ENCODE data around the gene COX7B. TPM values are rescaled to one million over a fixed set of nuclear protein-coding genes. Genes with fewer than 3 reads are reported as not detected.
"Not testable (repeated sequence)": the region's sequence is repeated elsewhere in the genome, so short reads cannot be mapped to it uniquely, and the experiment has no call there.

COX7B gene, protein sequence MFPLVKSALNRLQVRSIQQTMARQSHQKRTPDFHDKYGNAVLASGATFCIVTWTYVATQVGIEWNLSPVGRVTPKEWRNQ
- polyA plus RNA-seq = 1,000 to 10,000 TPM in 3 of 4 donors, 100 to 1,000 TPM in 1; 241 to 2,345 (median 1,480) TPM
- long read RNA-seq, donor 1, transcript COX7B-204 (3 exons, 505 nt) = minor isoform, 5 of 452 reads
- long read RNA-seq, donor 1, transcript COX7B-202 (2 exons, 685 nt) = minor isoform, 11 of 452 reads
- long read RNA-seq, donor 1, transcript COX7B-203 (3 exons, 2,471 nt) = major isoform, 381 of 452 reads
- long read RNA-seq, donor 1, partial matches to known transcripts = 32 of 452 reads
- long read RNA-seq, donor 1, other reads (novel, unspliced or antisense) = 22 of 452 reads
- long read RNA-seq, donor 2, transcript COX7B-203 (3 exons, 2,471 nt) = major isoform, 98 of 124 reads
- long read RNA-seq, donor 2, partial matches to known transcripts = 11 of 124 reads
- long read RNA-seq, donor 2, other reads (novel, unspliced or antisense) = 11 of 124 reads
- long read RNA-seq, donor 3, transcript COX7B-203 (3 exons, 2,471 nt) = major isoform, 107 of 143 reads
- long read RNA-seq, donor 3, transcript COX7B-204 (3 exons, 505 nt) = minor isoform, 5 of 143 reads
- long read RNA-seq, donor 3, partial matches to known transcripts = 24 of 143 reads
- long read RNA-seq, donor 3, other reads (novel, unspliced or antisense) = 5 of 143 reads
- long read RNA-seq, donor 4, transcript COX7B-203 (3 exons, 2,471 nt) = major isoform, 6 of 7 reads
- long read RNA-seq, donor 4, partial matches to known transcripts = 0 of 7 reads
- long read RNA-seq, donor 4, other reads (novel, unspliced or antisense) = 0 of 7 reads
- long read RNA-seq, donor 5, transcript COX7B-203 (3 exons, 2,471 nt) = major isoform, 28 of 45 reads
- long read RNA-seq, donor 5, partial matches to known transcripts = 16 of 45 reads
- long read RNA-seq, donor 5, other reads (novel, unspliced or antisense) = 0 of 45 reads
- long read RNA-seq, donor 6, transcript COX7B-203 (3 exons, 2,471 nt) = major isoform, 127 of 144 reads
- long read RNA-seq, donor 6, partial matches to known transcripts = 11 of 144 reads
- long read RNA-seq, donor 6, other reads (novel, unspliced or antisense) = 0 of 144 reads
- long read RNA-seq, donor 7, transcript COX7B-203 (3 exons, 2,471 nt) = major isoform, 966 of 1,200 reads
- long read RNA-seq, donor 7, transcript COX7B-204 (3 exons, 505 nt) = minor isoform, 11 of 1,200 reads
- long read RNA-seq, donor 7, transcript COX7B-202 (2 exons, 685 nt) = minor isoform, 10 of 1,200 reads
- long read RNA-seq, donor 7, partial matches to known transcripts = 126 of 1,200 reads
- long read RNA-seq, donor 7, other reads (novel, unspliced or antisense) = 85 of 1,200 reads
- long read RNA-seq, donor 8, transcript COX7B-203 (3 exons, 2,471 nt) = major isoform, 11 of 12 reads
- long read RNA-seq, donor 8, partial matches to known transcripts = 0 of 12 reads
- long read RNA-seq, donor 8, other reads (novel, unspliced or antisense) = 0 of 12 reads
- long read RNA-seq, donor 9, transcript COX7B-203 (3 exons, 2,471 nt) = major isoform, 41 of 42 reads
- long read RNA-seq, donor 9, partial matches to known transcripts = 0 of 42 reads
- long read RNA-seq, donor 9, other reads (novel, unspliced or antisense) = 0 of 42 reads
- long read RNA-seq, donor 10, transcript COX7B-203 (3 exons, 2,471 nt) = major isoform, 260 of 300 reads
- long read RNA-seq, donor 10, partial matches to known transcripts = 19 of 300 reads
- long read RNA-seq, donor 10, other reads (novel, unspliced or antisense) = 17 of 300 reads

DNA sequence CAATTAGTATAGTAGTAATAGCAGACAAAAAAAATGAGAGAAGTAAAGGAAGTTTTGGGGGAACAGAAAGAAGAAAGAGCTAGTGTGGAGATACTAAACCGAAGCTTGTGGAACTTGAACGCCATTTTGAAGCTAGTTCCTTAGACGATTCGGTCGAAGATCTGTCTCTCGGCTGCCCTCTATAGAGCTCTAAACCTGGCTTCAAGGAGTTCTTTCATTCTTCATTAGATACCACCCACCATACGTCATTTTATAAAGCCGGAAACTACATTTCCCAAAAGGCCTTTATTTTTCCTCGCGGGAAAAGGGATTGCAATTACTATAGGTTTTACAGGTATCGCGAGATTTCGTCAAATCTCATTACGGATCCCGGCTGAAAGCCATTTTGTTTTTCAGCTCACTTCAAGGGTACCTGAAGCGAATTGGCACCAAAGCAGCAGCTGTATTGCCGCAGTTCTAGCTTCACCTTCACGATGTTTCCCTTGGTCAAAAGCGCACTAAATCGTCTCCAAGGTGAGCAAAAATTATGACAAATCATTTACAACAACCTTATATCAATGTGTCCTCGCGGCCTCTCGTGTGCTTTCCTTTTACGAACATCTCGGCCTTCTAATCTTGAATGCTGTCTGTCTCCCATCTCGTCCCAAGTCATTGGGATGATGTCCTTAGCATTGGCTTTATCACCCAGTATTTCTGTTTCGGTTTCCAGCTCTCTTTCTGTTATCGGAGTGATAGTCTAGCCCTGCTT is at the start of gene COX7B:
Gene COX7B, plus strand, starts transcription at position 388 of the 748 bp plus-strand sequence. Its CDS starts 86 bp downstream, at position 474.
- Histone ChIP-seq H3K27me3 (ENCODE audit: control insufficient read depth in 3 of 3, insufficient read depth in 3 of 3, low read length in 3 of 3) (no peaks in the 10 kb centered on the region), H3K4me1 (ENCODE audit: control insufficient read depth in 3 of 3, insufficient read depth in 2 of 3, low read depth in 1 of 3, low read length in 2 of 3) (no peaks in the 10 kb centered on the region), H3K4me3 (ENCODE audit: low read depth in 1 of 3, low read length in 3 of 3) (peak within 1 kb of the TSS; percentile 13 to 84 (median 60)), H3K9me3 (ENCODE audit: control insufficient read depth in 2 of 2, insufficient read depth in 1 of 2, low read depth in 1 of 2, low read length in 1 of 2) (peaks cover 0 to 3% of the 10 kb centered on the region in 2 donors), H3K27ac (ENCODE audit: low read depth in 1 of 3, low read length in 2 of 3) (peak within 1 kb of the TSS; percentile 53 to 99 (median 98)), H3K36me3 (ENCODE audit: control insufficient read depth in 3 of 3, insufficient read depth in 2 of 3, low read depth in 1 of 3, low read length in 3 of 3) (peaks cover 0 to 8% (median 0%) of the 10 kb centered on the region in 3 donors)
- FAIRE-seq = peak; percentile 74
- 0 to 40% (median 11%) methylated on average over 28 of the region's 28 CpGs for WGBS, 3 donors
- DNase-seq = peak; percentile 94 to 95

DNA sequence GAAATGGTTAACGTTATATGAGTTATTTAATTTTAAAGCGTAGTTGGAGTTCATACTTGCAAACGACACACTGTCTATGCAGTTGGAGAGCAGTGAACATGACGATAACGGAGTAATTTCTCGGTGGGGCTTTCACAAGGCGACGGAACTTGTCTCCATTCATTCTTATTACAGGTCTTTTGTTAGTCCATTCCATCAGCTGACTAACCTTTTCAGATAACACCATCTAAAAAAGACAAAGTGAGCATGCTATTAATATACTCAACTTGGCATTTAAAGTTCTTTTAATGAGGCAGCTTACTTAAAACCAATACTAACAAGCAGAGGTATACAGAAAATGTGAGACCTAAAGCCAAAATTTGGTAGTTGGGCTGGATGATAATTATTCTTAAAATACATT is 23.9 kb upstream of the COX7B start:
- Histone ChIP-seq H3K9me3 (ENCODE audit: control insufficient read depth in 2 of 2, insufficient read depth in 1 of 2, low read depth in 1 of 2, low read length in 1 of 2) (no peaks in the 10 kb centered on the region), H3K27ac (ENCODE audit: low read depth in 1 of 3, low read length in 2 of 3) (no peak overlapping the region), H3K4me1 (ENCODE audit: control insufficient read depth in 3 of 3, insufficient read depth in 2 of 3, low read depth in 1 of 3, low read length in 2 of 3) (no peaks in the 10 kb centered on the region), H3K36me3 (ENCODE audit: control insufficient read depth in 3 of 3, insufficient read depth in 2 of 3, low read depth in 1 of 3, low read length in 3 of 3) (peaks cover 0 to 4% (median 0%) of the 10 kb centered on the region in 3 donors), H3K27me3 (ENCODE audit: control insufficient read depth in 3 of 3, insufficient read depth in 3 of 3, low read length in 3 of 3) (no peaks in the 10 kb centered on the region), H3K4me3 (ENCODE audit: low read depth in 1 of 3, low read length in 3 of 3) (no peak overlapping the region)
- FAIRE-seq (no peak), DNase-seq (no peak)
- WGBS, 3 donors = 93 to 98% (median 95%) methylated on average over 8 of the region's 8 CpGs

DNA sequence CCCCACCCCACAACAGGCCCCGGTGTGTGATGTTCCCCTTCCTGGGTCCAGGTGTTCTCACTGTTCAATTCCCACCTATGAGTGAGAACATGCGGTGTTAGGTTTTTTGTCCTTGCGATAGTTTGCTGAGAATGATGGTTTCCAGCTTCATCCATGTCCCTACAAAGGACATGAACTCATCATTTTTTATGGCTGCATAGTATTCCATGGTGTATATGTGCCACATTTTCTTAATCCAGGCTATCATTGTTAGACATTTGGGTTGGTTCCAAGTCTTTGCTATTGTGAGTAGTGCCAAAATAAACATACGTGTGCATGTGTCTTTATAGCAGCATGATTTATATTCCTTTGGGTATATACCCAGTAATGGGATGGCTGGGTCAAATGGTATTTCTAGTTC is 17.9 kb upstream of the COX7B start:
- H3K36me3 ChIP-seq (ENCODE audit: control insufficient read depth in 3 of 3, insufficient read depth in 2 of 3, low read depth in 1 of 3, low read length in 3 of 3); DNase-seq; H3K9me3 ChIP-seq (ENCODE audit: control insufficient read depth in 2 of 2, insufficient read depth in 1 of 2, low read depth in 1 of 2, low read length in 1 of 2); H3K4me3 ChIP-seq (ENCODE audit: low read depth in 1 of 3, low read length in 3 of 3); H3K4me1 ChIP-seq (ENCODE audit: control insufficient read depth in 3 of 3, insufficient read depth in 2 of 3, low read depth in 1 of 3, low read length in 2 of 3); H3K27me3 ChIP-seq (ENCODE audit: control insufficient read depth in 3 of 3, insufficient read depth in 3 of 3, low read length in 3 of 3); H3K27ac ChIP-seq (ENCODE audit: low read depth in 1 of 3, low read length in 2 of 3); FAIRE-seq: not testable (repeated sequence)
- 84 to 95% (median 86%) methylated on average over 3 to 4 of the region's 4 CpGs for WGBS, 3 donors

DNA sequence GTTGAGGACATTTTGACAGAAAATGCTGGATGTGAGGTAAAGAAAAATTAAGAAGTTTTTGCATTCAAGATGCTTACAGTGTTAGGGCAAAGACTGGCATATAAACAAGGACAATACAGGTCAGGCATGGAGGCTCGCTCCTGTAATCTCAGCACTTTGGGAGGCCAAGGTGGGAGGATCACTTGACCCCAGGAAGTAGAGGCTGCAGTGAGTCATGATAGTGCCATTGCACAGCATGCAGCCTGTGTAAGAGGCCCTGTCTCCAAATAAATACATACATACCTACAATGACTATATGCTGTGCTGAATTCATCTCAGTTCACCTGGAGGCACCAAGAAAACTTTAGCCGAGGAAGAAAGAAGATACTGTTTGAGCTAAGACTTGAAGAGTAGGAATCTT is 6.4 kb upstream of the COX7B start:
- Histone ChIP-seq H3K36me3 (ENCODE audit: control insufficient read depth in 3 of 3, insufficient read depth in 2 of 3, low read depth in 1 of 3, low read length in 3 of 3) (peaks cover 0 to 2% (median 0%) of the 10 kb centered on the region in 3 donors), H3K4me1 (ENCODE audit: control insufficient read depth in 3 of 3, insufficient read depth in 2 of 3, low read depth in 1 of 3, low read length in 2 of 3) (no peaks in the 10 kb centered on the region), H3K27me3 (ENCODE audit: control insufficient read depth in 3 of 3, insufficient read depth in 3 of 3, low read length in 3 of 3) (no peaks in the 10 kb centered on the region), H3K9me3 (ENCODE audit: control insufficient read depth in 2 of 2, insufficient read depth in 1 of 2, low read depth in 1 of 2, low read length in 1 of 2) (no peaks in the 10 kb centered on the region), H3K4me3 (ENCODE audit: low read depth in 1 of 3, low read length in 3 of 3) (no peak overlapping the region), H3K27ac (ENCODE audit: low read depth in 1 of 3, low read length in 2 of 3) (no peak overlapping the region)
- 80 to 94% (median 88%) methylated on average over 2 of the region's 2 CpGs for WGBS, 3 donors
- DNase-seq = no peak
- FAIRE-seq = no peak

DNA sequence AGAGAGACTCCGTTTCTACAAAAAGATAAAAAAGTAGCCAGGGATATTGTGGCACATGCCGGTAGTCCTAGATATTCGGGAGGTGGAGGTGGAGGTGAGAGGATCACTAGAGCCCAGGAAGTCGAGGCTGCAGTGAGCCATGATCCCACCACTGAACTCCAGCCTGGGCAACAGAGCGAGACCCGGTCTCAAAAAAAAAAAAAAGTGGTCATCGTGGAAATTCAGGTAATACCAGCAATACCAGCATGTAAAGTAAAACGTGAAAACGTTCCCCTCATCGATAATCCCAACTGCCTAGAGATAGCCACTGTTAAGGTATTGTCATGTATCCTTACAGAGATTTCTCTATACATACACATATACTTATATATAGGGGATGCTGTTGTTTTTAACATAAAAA is 5.6 kb upstream of the COX7B start:
- FAIRE-seq = no peak
- H3K27ac ChIP-seq (ENCODE audit: low read depth in 1 of 3, low read length in 2 of 3) = no peak overlapping the region
- WGBS, 3 donors = 23 to 66% (median 45%) methylated on average over 10 of the region's 10 CpGs

DNA sequence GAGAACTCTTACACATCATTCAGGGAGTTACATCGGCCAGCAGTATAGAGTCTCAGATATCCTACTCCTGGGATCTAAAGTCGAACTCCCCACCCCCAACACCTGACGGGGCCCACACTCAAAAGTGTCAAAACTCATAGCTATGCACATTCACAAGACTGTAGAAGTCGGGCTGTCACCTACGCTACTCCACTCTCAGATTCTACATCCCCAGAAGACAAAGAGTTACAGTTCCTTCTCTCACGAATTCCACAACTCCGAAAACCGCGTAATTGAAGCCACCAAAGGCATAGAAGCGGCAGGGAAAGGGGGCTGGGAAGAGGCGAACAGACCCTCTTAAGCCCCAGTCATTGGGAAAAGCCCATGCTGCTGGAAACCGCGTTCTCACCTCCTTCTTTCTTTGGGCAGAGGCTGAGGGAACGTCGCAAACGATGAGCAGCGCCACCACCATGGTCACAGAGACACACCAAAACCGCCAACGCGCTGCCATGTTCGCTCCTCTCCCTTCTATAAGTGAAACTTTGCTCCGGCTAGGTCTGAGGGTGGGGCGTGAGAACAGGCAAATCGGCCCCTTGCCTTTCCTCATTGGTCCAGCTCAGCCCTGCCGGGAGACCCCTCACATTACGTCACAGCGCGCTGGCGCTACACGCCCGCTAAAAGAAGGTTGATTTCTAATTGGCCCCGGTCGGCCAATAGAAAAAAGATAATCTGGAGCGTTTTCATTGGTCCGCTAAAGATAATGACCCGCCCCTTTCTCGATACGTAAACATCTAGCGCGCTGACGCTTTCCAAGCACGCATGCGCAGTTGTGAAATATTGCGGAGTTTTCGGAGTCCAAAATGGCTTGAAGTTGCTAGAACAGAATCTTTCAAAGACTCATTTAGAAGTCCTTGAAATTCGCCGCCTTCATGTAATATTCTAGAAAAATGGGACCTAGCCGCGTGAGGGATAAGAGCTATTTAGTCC is 4.1 kb upstream of the COX7B start, which contains the start of gene MAGT1:
Gene MAGT1, minus strand, starts transcription at position 515 of the 966 bp plus-strand sequence. Its CDS starts 25 bp downstream, at position 490.
- FAIRE-seq = peak; percentile 79
- H3K27ac ChIP-seq (ENCODE audit: low read depth in 1 of 3, low read length in 2 of 3) = peak within 1 kb of the TSS; percentile 84 to 99 (median 98)
- no peaks in the 10 kb centered on the region for H3K27me3 ChIP-seq (ENCODE audit: control insufficient read depth in 3 of 3, insufficient read depth in 3 of 3, low read length in 3 of 3)
- H3K36me3 ChIP-seq (ENCODE audit: control insufficient read depth in 3 of 3, insufficient read depth in 2 of 3, low read depth in 1 of 3, low read length in 3 of 3) = peaks cover 0 to 2% (median 0%) of the 10 kb centered on the region in 3 donors
- peak; percentile 95 to 96 for DNase-seq
- WGBS, 3 donors = 0 to 43% (median 12%) methylated on average over 43 to 49 of the region's 49 CpGs
- no peaks in the 10 kb centered on the region for H3K9me3 ChIP-seq (ENCODE audit: control insufficient read depth in 2 of 2, insufficient read depth in 1 of 2, low read depth in 1 of 2, low read length in 1 of 2)
- peak within 1 kb of the TSS; percentile 46 to 86 (median 54) for H3K4me3 ChIP-seq (ENCODE audit: low read depth in 1 of 3, low read length in 3 of 3)
- H3K4me1 ChIP-seq (ENCODE audit: control insufficient read depth in 3 of 3, insufficient read depth in 2 of 3, low read depth in 1 of 3, low read length in 2 of 3) = no peaks in the 10 kb centered on the region

More for the DNA sequence above, 5.6 kb upstream of the COX7B start:
- H3K36me3 ChIP-seq (ENCODE audit: control insufficient read depth in 3 of 3, insufficient read depth in 2 of 3, low read depth in 1 of 3, low read length in 3 of 3) = peaks cover 0 to 2% (median 0%) of the 10 kb centered on the region in 3 donors
- peak overlapping the region in 2 of 3 donors; percentile 7 to 30 for H3K4me3 ChIP-seq (ENCODE audit: low read depth in 1 of 3, low read length in 3 of 3)
- DNase-seq = no peak
- no peaks in the 10 kb centered on the region for H3K4me1 ChIP-seq (ENCODE audit: control insufficient read depth in 3 of 3, insufficient read depth in 2 of 3, low read depth in 1 of 3, low read length in 2 of 3)
- no peaks in the 10 kb centered on the region for H3K9me3 ChIP-seq (ENCODE audit: control insufficient read depth in 2 of 2, insufficient read depth in 1 of 2, low read depth in 1 of 2, low read length in 1 of 2)
- H3K27me3 ChIP-seq (ENCODE audit: control insufficient read depth in 3 of 3, insufficient read depth in 3 of 3, low read length in 3 of 3) = no peaks in the 10 kb centered on the region

All from small intestine (tissue), 16 donors.